Measurements from ENCODE around the gene BCS1L. TPM values are rescaled to one million over a fixed set of nuclear protein-coding genes. Genes with fewer than 3 reads are reported as not detected.

BCS1L gene
- total and polyA plus RNA-seq, 2 of the 13 experiments (the other 11 are each of a cell fraction or from before 2014, with no cell fraction given) = 48.9 to 76.0 TPM

GRCh38 chr2:218615868-218616315 lies 43.6 kb upstream of the BCS1L start:
- ATAC-seq (peak; percentile 92), FAIRE-seq (no peak), DNase-seq (ENCODE audit: low spot score) (peak; percentile 56)
- Histone ChIP-seq H2AFZ (ENCODE audit: low read length) (peak overlapping the region; percentile 30), H3K36me3 (replicated peaks in 1 of 2; ENCODE audit: control insufficient read depth in 1 of 2, insufficient read depth in 2 of 2, low read length in 2 of 2) (no peaks in the 10 kb centered on the region), H3K9ac (ENCODE audit: insufficient read depth, low read depth, low read length) (no peak overlapping the region), H3K4me2 (ENCODE audit: low read depth, low read length) (peak overlapping the region; percentile 77), H3K9me3 (ENCODE audit: low read length) (no peaks in the 10 kb centered on the region), H3K27ac (ENCODE audit: extremely low read length, insufficient read depth, low read length) (no peak overlapping the region), H3K27me3 (ENCODE audit: control insufficient read depth in 1 of 2, insufficient read depth in 2 of 2, low read length in 2 of 2) (peaks cover 1 to 16% of the 10 kb centered on the region in 2 experiments; a peak in 4 of 5 replicates), H4K20me1 (ENCODE audit: insufficient read depth, low read length) (no peaks in the 10 kb centered on the region), H3K4me3 (replicated peaks in 1 of 3; ENCODE audit: insufficient read depth in 1 of 3, low read depth in 2 of 3, low read length in 3 of 3) (peak overlapping the region; percentile 5 to 66 (median 6); a peak in 3 of 6 replicates), H3K79me2 (ENCODE audit: insufficient read depth, low read length) (no peaks in the 10 kb centered on the region), H3K4me1 (ENCODE audit: insufficient read depth, low read length) (peaks cover 26% of the 10 kb centered on the region)
- ChIA-PET CTCF (ENCODE audit: low intra/inter-chr PET ratio, low total read pairs) (no interaction called here), POLR2A (interaction anchor here (0.6 to 1.8 kb wide), 2 partner anchors 17 to 25 kb away, joined by 4 to 5 read pairs; no protein-coding TSS in a partner anchor)
- no TSS peak for BruUV-seq (replicated peaks)
- 1% methylated on average over 6 of the region's 6 CpGs for WGBS (ENCODE audit: low lambda C conversion rate)
- in situ Hi-C loops (cut with HindIII; ENCODE audit: extremely low pct_ligation_motif_present, low pct_unique_long_range_greater_than_20kb) = no loop called here
- intact Hi-C loops (cut with micrococcal nuclease; ENCODE audit: unreplicated experiment) = no loop called here
- TF ChIP-seq HOXA5 (CRISPR knock-in tag; IDR thresholded peaks at IDR 0.05) = no peak
- TF ChIP-seq IRX3 (CRISPR knock-in tag; IDR thresholded peaks at IDR 0.05; ENCODE audit: borderline replicate concordance, low read depth) = no peak
- no peak for TF ChIP-seq GLI4 (CRISPR knock-in tag; IDR thresholded peaks at IDR 0.05; ENCODE audit: borderline replicate concordance)
- no peak for TF ChIP-seq ZBTB37 (CRISPR knock-in tag; IDR thresholded peaks at IDR 0.05)
- no peak for TF ChIP-seq ZNF777 (CRISPR knock-in tag; IDR thresholded peaks at IDR 0.05)
- TF ChIP-seq ZBTB42 (CRISPR knock-in tag; IDR thresholded peaks at IDR 0.05) = no peak
- no peak for TF ChIP-seq ZC3H13 (CRISPR knock-in tag; IDR thresholded peaks at IDR 0.05)
- no peak for TF ChIP-seq KMT2B (CRISPR knock-in tag; IDR thresholded peaks at IDR 0.05)
- no peak for TF ChIP-seq GLMP (CRISPR knock-in tag; IDR thresholded peaks at IDR 0.05; ENCODE audit: borderline replicate concordance)
- no peak for TF ChIP-seq PLRG1 (conservative IDR thresholded peaks at IDR 0.05)
- no peak for TF ChIP-seq ZNF800 (CRISPR knock-in tag; IDR thresholded peaks at IDR 0.05)
- no peak for TF ChIP-seq SMAD3 (CRISPR knock-in tag; IDR thresholded peaks at IDR 0.05)
- TF ChIP-seq NRL (CRISPR knock-in tag; IDR thresholded peaks at IDR 0.05; ENCODE audit: borderline replicate concordance) = peak; percentile 78; the same call in 1 of the 2 replicates
- TF ChIP-seq NFE2L1 (CRISPR knock-in tag; IDR thresholded peaks at IDR 0.05; ENCODE audit: borderline replicate concordance) = no peak; the same call in 1 of the 2 replicates
- no peak for TF ChIP-seq IKZF5 (CRISPR knock-in tag; IDR thresholded peaks at IDR 0.05)
- TF ChIP-seq SPEN (CRISPR knock-in tag; IDR thresholded peaks at IDR 0.05; ENCODE audit: low read depth) = no peak
- TF ChIP-seq BCL6 (CRISPR knock-in tag; IDR thresholded peaks at IDR 0.05) = no peak
- TF ChIP-seq ZNF350 (CRISPR knock-in tag; IDR thresholded peaks at IDR 0.05; ENCODE audit: borderline replicate concordance, low read depth) = 0 out of 2 replicates have a peak, but pooled peaks have one; percentile 41
- TF ChIP-seq TMF1 (CRISPR knock-in tag; IDR thresholded peaks at IDR 0.05; ENCODE audit: low read depth) = no peak
- TF ChIP-seq POLR2G (IDR thresholded peaks at IDR 0.05; ENCODE audit: low read depth, low read length) = no peak
- TF ChIP-seq SNAI1 (CRISPR knock-in tag; IDR thresholded peaks at IDR 0.05; ENCODE audit: borderline replicate concordance) = no peak

Data from HepG2 (cell line).